Stimulated activated CD4-positive, alpha-beta T cell treated with anti-CD3 and anti-CD28 coated beads, Interleukin-4, amount 100 ng/mL, for 4 hours (primary cell): Measurements from ENCODE around the gene TSR3.

Source experiments
- DNase-seq, 2 experiments: peaks; one replicate each; pipeline ENCODE4 v3.0.0-alpha.2; 2020

Gene TSR3

GRCh38 chr16:1306334-1306733, 45.3 kb downstream of the TSR3 start:
- DNase-seq = no peak

GRCh38 chr16:1305823-1306222, 45.9 kb downstream of the TSR3 start:
- DNase-seq = no peak

GRCh38 chr16:1301562-1301961, 50.1 kb downstream of the TSR3 start:
- no peak for DNase-seq

GRCh38 chr16:1300664-1301476, 50.8 kb downstream of the TSR3 start:
- DNase-seq = peak; percentile 57 to 71

- no peak for DNase-seq
These were observed 51.8 kb downstream of the TSR3 start for GRCh38 chr16:1299868-1300203.
